NCI-H526 (cell line): Measurements from ENCODE around the gene TADA2B.

ENCODE experiments used
- DNase-seq, 2 experiments: peaks; one replicate each; lab custom pipeline; 2025; lab: John Stamatoyannopoulos, UW

The TADA2B gene

GRCh38 chr4:7040765-7041164 lies 2.4 kb upstream of the TADA2B start:
- DNase-seq: no peak

GRCh38 chr4:7041246-7041645 lies 1.9 kb upstream of the TADA2B start:
- no peak for DNase-seq

- no peak for DNase-seq
These were observed 1.2 kb upstream of the TADA2B start for GRCh38 chr4:7041801-7042502.

- DNase-seq: peak; percentile 88 to 98
These were observed 479 bp upstream of the TADA2B start for GRCh38 chr4:7042503-7043283.

- peak in 1 of 2 experiments; percentile 55 for DNase-seq
These were observed 1.2 kb downstream of the TADA2B start for GRCh38 chr4:7044137-7044930.

GRCh38 chr4:7045553-7045952 lies 2.4 kb downstream of the TADA2B start:
- DNase-seq: no peak

- no peak for DNase-seq
These were observed 3.1 kb downstream of the TADA2B start for GRCh38 chr4:7045961-7046921.

GRCh38 chr4:7046971-7047370 lies 3.8 kb downstream of the TADA2B start:
- no peak for DNase-seq

GRCh38 chr4:7048642-7049041 lies 5.5 kb downstream of the TADA2B start:
- DNase-seq: no peak

GRCh38 chr4:7049295-7049694 lies 6.1 kb downstream of the TADA2B start:
- no peak for DNase-seq

- no peak for DNase-seq
These were observed 6.6 kb downstream of the TADA2B start for GRCh38 chr4:7049739-7050138.

- no peak for DNase-seq
These were observed 7.4 kb downstream of the TADA2B start for GRCh38 chr4:7050481-7051143.

- DNase-seq: no peak
These were observed 7.9 kb downstream of the TADA2B start for GRCh38 chr4:7051144-7051495.

GRCh38 chr4:7051905-7052304 lies 8.7 kb downstream of the TADA2B start:
- DNase-seq: no peak

- DNase-seq: no peak
These were observed 9.1 kb downstream of the TADA2B start for GRCh38 chr4:7052313-7052712.

- DNase-seq: no peak
These were observed 9.9 kb downstream of the TADA2B start for GRCh38 chr4:7052923-7053715.

- no peak for DNase-seq
These were observed 11.1 kb downstream of the TADA2B start for GRCh38 chr4:7054106-7054880.

GRCh38 chr4:7055111-7055989 lies 12.2 kb downstream of the TADA2B start:
- DNase-seq: no peak

GRCh38 chr4:7055990-7056325 lies 12.8 kb downstream of the TADA2B start:
- DNase-seq: no peak
